K562 (cell line): ENCODE results near the gene IPCEF1. TPM values are rescaled to one million over a fixed set of nuclear protein-coding genes. Genes with fewer than 3 reads are reported as not detected.
"Not testable (repeated sequence)": the region's sequence is repeated elsewhere in the genome, so short reads cannot be mapped to it uniquely, and the experiment has no call there.

Source experiments
- ATAC-seq: fragments of 200-7000 bp; cut with Tn5 transposase; 3 replicates; pipeline ENCODE4 v1.9.1; 2020; ENCODE audit warnings: moderate library complexity
- BruUV-seq: library from RNA; stranded (reverse); fragments of 400-500 nt; replicated peaks from 2 replicates; lab custom pipeline; 2021; lab: Mats Ljungman, UMichigan
- CTCF ChIA-PET: fragments of 300-600 bp; formaldehyde crosslinking; extraction: SDS; loops from one replicate; lab custom pipeline; 2021; ENCODE audit warnings: low intra/inter-chr PET ratio; lab: Yijun Ruan, JAX
- POLR2A ChIA-PET: fragments of 300-600, 350-650 bp; sonication (Branson Sonifier 250); formaldehyde crosslinking; extraction: SDS; loops from one replicate; lab custom pipeline; 2021; ENCODE audit warnings: antibody characterized with exemption, inconsistent platforms; lab: Yijun Ruan, JAX
- DNase-seq, 4 experiments: peaks; one replicate each; pipeline versions ENCODE4 v3.0.0 to v3.0.0-alpha.2; 2011 to 2018; ENCODE audit warnings: low spot score in 3 of 4, mixed read lengths in 3 of 4; ENCODE audit errors: extremely low read depth in 1 of 4
- FAIRE-seq: peaks from 2 replicates; lab custom pipeline; 2011; peaks lifted over from hg19 to GRCh38; lab: Jason Lieb, UNC
- H2AFZ ChIP-seq: 2 replicates; pipeline ENCODE4 v1.6.0; 2011; ENCODE audit warnings: low read depth, low read length, control low read depth, inconsistent platforms
- H3K27ac ChIP-seq: fragments of 200-600 bp; 3 replicates; pipeline ENCODE4 v1.8.0; 2011; ENCODE audit warnings: low read depth, mild to moderate bottlenecking, control low read depth, inconsistent platforms, low read length, moderate library complexity, mixed read lengths; ENCODE audit errors: extremely low read depth
- H3K27me3 ChIP-seq, 2 experiments: fragments of 300-600 bp in 1 of 2; 2 replicates in 1 of 2; 3 replicates in 1 of 2; pipeline versions ENCODE4 v1.6.0 to v1.8.0; 2011; ENCODE audit warnings: inconsistent platforms in 2 of 2, low read length in 2 of 2, mild to moderate bottlenecking in 1 of 2, mixed read lengths in 1 of 2, moderate library complexity in 1 of 2; ENCODE audit not compliant: control insufficient read depth in 2 of 2, insufficient read depth in 2 of 2
- H3K36me3 ChIP-seq: fragments of 300-600 bp; 3 replicates; pipeline ENCODE4 v1.8.0; 2011; ENCODE audit warnings: mild to moderate bottlenecking, low read length, inconsistent platforms; ENCODE audit not compliant: control insufficient read depth, insufficient read depth
- H3K4me1 ChIP-seq, 2 experiments: fragments of 200-600 bp in 1 of 2; replicated peaks in 1 of 2; 2 replicates in 1 of 2; 3 replicates in 1 of 2; pipeline versions ENCODE4 v1.5.1 to v1.8.0; 2011; ENCODE audit warnings: inconsistent platforms in 2 of 2, low read length in 2 of 2, mild to moderate bottlenecking in 1 of 2, mixed read lengths in 1 of 2, moderate library complexity in 1 of 2; ENCODE audit not compliant: control insufficient read depth in 2 of 2, insufficient read depth in 2 of 2
- H3K4me2 ChIP-seq: 2 replicates; pipeline ENCODE4 v1.6.1; 2011; ENCODE audit warnings: low read length, control low read depth, inconsistent platforms, mixed read lengths; ENCODE audit not compliant: insufficient read depth
- H3K4me3 ChIP-seq: fragments of 200-600 bp; sonication (generic), shearing (Covaris generic); 2 replicates; pipeline ENCODE4 v1.5.1; 2016; ENCODE audit warnings: control low read depth, inconsistent platforms
- H3K79me2 ChIP-seq: fragments of 200-600 bp; 3 replicates; pipeline ENCODE4 v1.8.0; 2011; ENCODE audit warnings: low read length, inconsistent platforms; ENCODE audit not compliant: control insufficient read depth, insufficient read depth
- H3K9ac ChIP-seq, 2 experiments: 2 replicates each; pipeline versions ENCODE4 v1.6.0 to v1.6.1; 2011; ENCODE audit warnings: low read depth in 2 of 2, low read length in 2 of 2, control low read depth in 1 of 2, inconsistent platforms in 1 of 2, mild to moderate bottlenecking in 1 of 2, mixed read lengths in 1 of 2; ENCODE audit not compliant: insufficient read depth in 1 of 2
- H3K9me1 ChIP-seq: one replicate; pipeline ENCODE4 v1.6.0; 2011; ENCODE audit warnings: inconsistent platforms, mild to moderate bottlenecking, low read length, moderate library complexity; ENCODE audit not compliant: control insufficient read depth, insufficient read depth
- H3K9me3 ChIP-seq: replicated peaks from 2 replicates; pipeline ENCODE4 v1.5.1; 2011; ENCODE audit warnings: low read depth, low read length, inconsistent platforms; ENCODE audit not compliant: control insufficient read depth, insufficient read depth
- H4K20me1 ChIP-seq: replicated peaks from 2 replicates; pipeline ENCODE4 v1.6.1; 2011; ENCODE audit warnings: low read length, inconsistent platforms, mixed read lengths; ENCODE audit not compliant: control insufficient read depth, insufficient read depth
- DIDO1 ChIP-seq: fragments of 450-650 bp; IDR thresholded peaks from 2 replicates; pipeline ENCODE4 v1.6.1; 2016; ENCODE audit warnings: low read depth, missing biosample characterization, missing genetic modification characterization
- WGBS: fragments of 100-300 bp; shearing (Covaris generic); methylation state at CpG from one replicate; pipeline ENCODE4 v1.1.6; 2016; ENCODE audit warnings: low coverage, mixed read lengths; ENCODE audit not compliant: insufficient coverage; ENCODE audit errors: missing lambda C conversion rate; 5-methylcytosine and 5-hydroxymethylcytosine counted together
- in situ Hi-C: fragments of 300-500 bp; cut with MboI; formaldehyde crosslinking; loops from 4 replicates; pipeline ENCODE4 v1.15.0; 2018; ENCODE audit warnings: inconsistent platforms, mixed read lengths
- intact Hi-C: fragments of 100-400 bp; cut with micrococcal nuclease; formaldehyde crosslinking; loops from 2 replicates; pipeline ENCODE4 v1.14.2; 2022
- polyA plus RNA-seq, 8 experiments: library from polyadenylated mRNA; depleted of rRNA in 4 of 8; stranded (reverse) in 5 of 8; unstranded in 3 of 8; fragments of >200 nt; fragmentation: Nextera tagmentation in 2 of 8; fragmentation: Illumina TruSeq in 1 of 8; extraction: Ambion mirVana in 2 of 8; extraction: Trizol in 1 of 8; gene quantifications; 2 replicates each; pipeline versions ENCODE4 v1.2.1 to v1.2.3, GENCODE V29; 2011 to 2014; ENCODE audit warnings: inconsistent platforms in 1 of 8, missing spikeins in 1 of 8
- total RNA-seq, 7 experiments: library from RNA; depleted of rRNA in 6 of 7; stranded (reverse); fragments of >200 nt in 6 of 7; fragmentation: Illumina TruSeq in 2 of 7; extraction: Trizol in 2 of 7; gene quantifications; 2 replicates each; pipeline versions ENCODE4 v1.2.1 to v1.2.3, GENCODE V29; 2011 to 2021; ENCODE audit warnings: low replicate concordance in 1 of 7

The IPCEF1 gene
- total and polyA plus RNA-seq, 9 of the 15 experiments (the other 6 are each of a cell fraction or from before 2014, with no cell fraction given) = 0.14 to 0.18 TPM; not detected in 7

- no peaks in the 10 kb centered on the region for H3K9me1 ChIP-seq
- ATAC-seq = no peak
- H2AFZ ChIP-seq = no peak overlapping the region
- no peak for DNase-seq
- TF ChIP-seq DIDO1 (tag) = no peak
- H3K4me1 ChIP-seq = no peaks in the 10 kb centered on the region
- no peaks in the 10 kb centered on the region for H3K79me2 ChIP-seq
- no peaks in the 10 kb centered on the region for H4K20me1 ChIP-seq
- no peaks in the 10 kb centered on the region for H3K36me3 ChIP-seq
- H3K4me3 ChIP-seq = no peak overlapping the region
- H3K9me3 ChIP-seq = no peaks in the 10 kb centered on the region
- in situ Hi-C loops (no loop called here), intact Hi-C loops (no loop called here)
- H3K4me2 ChIP-seq = no peak overlapping the region
- no peak overlapping the region for H3K9ac ChIP-seq
- H3K27ac ChIP-seq = no peak overlapping the region
- no TSS peak for BruUV-seq
- no peak for FAIRE-seq
- WGBS = 0% methylated on average over 5 of the region's 5 CpGs
- POLR2A ChIA-PET = no interaction called here
- H3K27me3 ChIP-seq = no peaks in the 10 kb centered on the region
- CTCF ChIA-PET = no interaction called here
Observed at GRCh38 chr6:154179434-154179833, 177.2 kb downstream of the IPCEF1 start.

- WGBS = 0% methylated on average over 5 of the region's 5 CpGs
- intact Hi-C loops, H2AFZ ChIP-seq, H3K4me1 ChIP-seq, H3K36me3 ChIP-seq, H3K9ac ChIP-seq, H3K9me1 ChIP-seq, H3K79me2 ChIP-seq, H3K27me3 ChIP-seq, CTCF ChIA-PET, H3K9me3 ChIP-seq, H4K20me1 ChIP-seq, H3K4me3 ChIP-seq, FAIRE-seq, H3K4me2 ChIP-seq, BruUV-seq, DNase-seq, ATAC-seq, H3K27ac ChIP-seq: not testable (repeated sequence)
- in situ Hi-C loops = loop anchor here (25.0 kb wide), 1 partner anchor 640 kb away; no protein-coding TSS in a partner anchor
- POLR2A ChIA-PET = interaction anchor here (1.9 kb wide), 1 partner anchor 10 kb away, joined by 4 read pairs; no protein-coding TSS in a partner anchor
Observed at GRCh38 chr6:154172393-154172792, 184.2 kb downstream of the IPCEF1 start.
